ENCODE data around the gene RNF215.
A peak's percentile ranks its signal among the peaks of the same experiment; 100 is the strongest.
"Not testable (repeated sequence)": the region's sequence is repeated elsewhere in the genome, so short reads cannot be mapped to it uniquely, and the experiment has no call there.

The RNF215 gene

DNA sequence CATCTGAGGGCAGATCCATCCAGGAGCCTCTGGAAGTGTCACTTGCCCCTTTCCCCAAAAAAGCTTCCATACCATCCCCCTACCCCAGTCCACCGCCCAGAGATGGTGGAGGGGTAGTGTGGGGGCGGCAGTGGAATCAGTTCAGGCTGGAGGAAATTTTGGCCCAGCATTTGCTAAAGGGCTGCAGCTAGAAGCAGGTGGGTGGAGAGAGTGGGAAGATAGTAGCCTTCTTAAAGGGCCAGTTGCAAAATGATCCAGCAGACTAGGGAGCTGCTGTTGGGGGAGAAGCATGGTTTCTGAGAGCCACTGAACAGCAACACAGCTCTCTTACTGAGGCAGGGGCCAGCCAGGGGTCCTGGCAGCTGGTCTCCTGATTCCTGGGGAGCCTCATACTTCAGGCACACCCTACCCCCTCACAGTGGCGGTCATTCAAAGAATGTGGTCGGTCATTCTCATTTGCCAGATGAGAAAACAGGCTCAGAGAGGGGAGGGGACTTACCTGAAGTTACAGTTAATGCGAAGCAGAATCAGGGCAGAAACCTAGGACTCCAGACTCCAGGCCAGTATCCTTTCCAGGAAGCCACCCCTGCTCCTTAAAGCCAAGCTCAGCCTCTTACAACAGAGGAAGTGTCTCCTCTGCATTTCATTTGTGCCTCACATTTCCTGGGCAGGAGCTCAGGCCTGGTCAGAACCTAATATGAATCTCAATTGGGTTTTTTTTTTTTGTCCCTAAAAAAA, 15.0 kb upstream of the RNF215 start:
- Histone ChIP-seq H3K27me3 (replicated peaks; ENCODE audit: control insufficient read depth, insufficient read depth, low read length) (no peaks in the 10 kb centered on the region), H3K36me3 (ENCODE audit: control insufficient read depth, insufficient read depth, low read length, severe bottlenecking) (peaks cover 9% of the 10 kb centered on the region), H3K9ac (ENCODE audit: low read length) (no peak overlapping the region), H3K4me3 (ENCODE audit: low read length) (no peak overlapping the region), H3K4me1 (ENCODE audit: control insufficient read depth, insufficient read depth, low read length) (peaks cover 44% of the 10 kb centered on the region), H3K9me3 (ENCODE audit: control insufficient read depth, low read length) (no peaks in the 10 kb centered on the region)
- DNase-seq (ENCODE audit: low read depth), result no peak

DNA sequence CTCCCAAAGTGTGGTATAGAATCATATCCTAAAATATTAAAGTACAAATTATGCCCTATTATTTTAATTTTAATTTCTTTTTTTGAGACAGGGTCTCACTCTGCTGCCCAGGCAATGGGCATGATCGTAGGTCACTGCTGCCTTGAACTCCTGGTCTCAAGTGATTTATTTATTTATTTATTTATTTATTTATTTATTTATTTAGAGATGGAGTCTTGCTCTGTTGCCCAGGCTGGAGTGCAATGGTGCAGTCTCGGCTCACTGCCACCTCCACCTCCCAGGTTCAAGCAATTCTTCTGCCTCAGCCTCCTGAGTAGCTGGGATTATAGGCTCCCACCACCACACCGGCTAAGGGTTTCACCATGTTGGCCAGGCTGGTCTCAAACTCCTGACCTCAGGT, 13.8 kb upstream of the RNF215 start:
- not testable (repeated sequence) for H3K9ac ChIP-seq (ENCODE audit: low read length); H3K4me3 ChIP-seq (ENCODE audit: low read length); H3K27me3 ChIP-seq (replicated peaks; ENCODE audit: control insufficient read depth, insufficient read depth, low read length); DNase-seq (ENCODE audit: low read depth); H3K36me3 ChIP-seq (ENCODE audit: control insufficient read depth, insufficient read depth, low read length, severe bottlenecking); H3K9me3 ChIP-seq (ENCODE audit: control insufficient read depth, low read length)
- peaks cover 41% of the 10 kb centered on the region for H3K4me1 ChIP-seq (ENCODE audit: control insufficient read depth, insufficient read depth, low read length)

- DNase-seq (ENCODE audit: low read depth), result no peak
- Histone ChIP-seq H3K36me3 (ENCODE audit: control insufficient read depth, insufficient read depth, low read length, severe bottlenecking) (no peaks in the 10 kb centered on the region), H3K4me3 (ENCODE audit: low read length) (no peak overlapping the region), H3K9me3 (ENCODE audit: control insufficient read depth, low read length) (no peaks in the 10 kb centered on the region), H3K9ac (ENCODE audit: low read length) (peak overlapping the region; percentile 7), H3K4me1 (ENCODE audit: control insufficient read depth, insufficient read depth, low read length) (peaks cover 39% of the 10 kb centered on the region), H3K27me3 (replicated peaks; ENCODE audit: control insufficient read depth, insufficient read depth, low read length) (no peaks in the 10 kb centered on the region)
Observed at GRCh38 chr22:30400159-30400558, 12.9 kb upstream of the RNF215 start.

GRCh38 chr22:30399718-30400117, 12.5 kb upstream of the RNF215 start:
- H3K4me1 ChIP-seq (ENCODE audit: control insufficient read depth, insufficient read depth, low read length), result peaks cover 39% of the 10 kb centered on the region
- H3K36me3 ChIP-seq (ENCODE audit: control insufficient read depth, insufficient read depth, low read length, severe bottlenecking), result no peaks in the 10 kb centered on the region
- no peaks in the 10 kb centered on the region for H3K27me3 ChIP-seq (replicated peaks; ENCODE audit: control insufficient read depth, insufficient read depth, low read length)
- H3K4me3 ChIP-seq (ENCODE audit: low read length), result no peak overlapping the region
- no peaks in the 10 kb centered on the region for H3K9me3 ChIP-seq (ENCODE audit: control insufficient read depth, low read length)
- DNase-seq (ENCODE audit: low read depth), result no peak
- H3K9ac ChIP-seq (ENCODE audit: low read length), result peak overlapping the region; percentile 7

- Histone ChIP-seq H3K36me3 (ENCODE audit: control insufficient read depth, insufficient read depth, low read length, severe bottlenecking) (no peaks in the 10 kb centered on the region), H3K4me1 (ENCODE audit: control insufficient read depth, insufficient read depth, low read length) (peaks cover 39% of the 10 kb centered on the region), H3K9ac (ENCODE audit: low read length) (peak overlapping the region; percentile 75), H3K4me3 (ENCODE audit: low read length) (peak overlapping the region; percentile 84), H3K27me3 (replicated peaks; ENCODE audit: control insufficient read depth, insufficient read depth, low read length) (no peaks in the 10 kb centered on the region), H3K9me3 (ENCODE audit: control insufficient read depth, low read length) (no peaks in the 10 kb centered on the region)
- DNase-seq (ENCODE audit: low read depth), result no peak
Observed at GRCh38 chr22:30398685-30399680, 11.8 kb upstream of the RNF215 start.

DNA sequence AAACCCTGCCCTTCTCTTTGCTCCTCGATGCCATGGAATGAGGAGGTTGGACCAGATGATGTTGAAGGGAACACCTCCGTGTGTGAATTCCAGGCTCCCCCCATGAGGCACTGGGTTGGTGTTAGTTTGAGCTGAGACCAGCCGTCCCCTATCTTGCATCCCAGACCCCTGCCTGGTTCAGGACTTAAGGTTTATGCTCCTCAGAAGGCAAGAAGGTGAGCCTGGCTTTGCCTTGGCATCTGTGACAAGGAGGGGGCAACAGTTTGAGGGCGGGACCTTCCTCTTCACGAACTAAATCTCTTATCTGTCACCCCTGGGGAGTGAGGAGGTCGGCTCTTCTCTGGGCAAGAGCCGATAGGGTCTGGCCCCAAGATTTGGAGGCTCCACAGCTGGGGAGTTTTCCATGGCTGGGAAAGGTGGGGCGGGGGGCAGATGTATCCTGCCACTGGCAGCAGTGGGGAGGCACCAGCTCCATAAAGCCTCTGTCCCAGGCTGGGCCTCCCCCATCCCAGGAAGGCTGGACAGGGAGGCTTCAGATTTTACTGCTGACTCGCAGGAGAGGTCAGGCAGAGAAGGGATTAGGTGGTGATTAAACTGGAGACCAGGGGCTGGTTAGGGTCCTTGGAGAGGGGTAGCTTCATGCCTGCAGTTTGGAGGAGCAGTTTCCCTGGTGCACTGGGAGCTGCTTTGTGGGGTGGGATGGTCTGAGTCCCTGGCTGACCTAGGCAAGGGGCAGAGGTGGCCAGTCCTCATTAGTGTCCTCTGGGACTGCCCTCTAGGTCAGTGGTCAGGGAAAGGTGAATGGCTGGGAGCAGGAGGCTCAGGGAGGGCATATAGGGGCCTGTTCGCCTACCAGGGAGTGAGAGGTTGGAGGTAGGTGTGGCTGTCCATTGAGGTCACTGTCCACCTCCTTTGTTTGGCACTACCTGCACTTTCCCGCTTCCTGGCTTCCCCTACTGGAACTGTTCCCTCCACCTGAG, 10.7 kb upstream of the RNF215 start:
- Histone ChIP-seq H3K27me3 (replicated peaks; ENCODE audit: control insufficient read depth, insufficient read depth, low read length) (no peaks in the 10 kb centered on the region), H3K9me3 (ENCODE audit: control insufficient read depth, low read length) (no peaks in the 10 kb centered on the region), H3K4me3 (ENCODE audit: low read length) (peak overlapping the region; percentile 84), H3K4me1 (ENCODE audit: control insufficient read depth, insufficient read depth, low read length) (peaks cover 39% of the 10 kb centered on the region), H3K36me3 (ENCODE audit: control insufficient read depth, insufficient read depth, low read length, severe bottlenecking) (no peaks in the 10 kb centered on the region), H3K9ac (ENCODE audit: low read length) (peak overlapping the region; percentile 75)
- no peak for DNase-seq (ENCODE audit: low read depth)

DNA sequence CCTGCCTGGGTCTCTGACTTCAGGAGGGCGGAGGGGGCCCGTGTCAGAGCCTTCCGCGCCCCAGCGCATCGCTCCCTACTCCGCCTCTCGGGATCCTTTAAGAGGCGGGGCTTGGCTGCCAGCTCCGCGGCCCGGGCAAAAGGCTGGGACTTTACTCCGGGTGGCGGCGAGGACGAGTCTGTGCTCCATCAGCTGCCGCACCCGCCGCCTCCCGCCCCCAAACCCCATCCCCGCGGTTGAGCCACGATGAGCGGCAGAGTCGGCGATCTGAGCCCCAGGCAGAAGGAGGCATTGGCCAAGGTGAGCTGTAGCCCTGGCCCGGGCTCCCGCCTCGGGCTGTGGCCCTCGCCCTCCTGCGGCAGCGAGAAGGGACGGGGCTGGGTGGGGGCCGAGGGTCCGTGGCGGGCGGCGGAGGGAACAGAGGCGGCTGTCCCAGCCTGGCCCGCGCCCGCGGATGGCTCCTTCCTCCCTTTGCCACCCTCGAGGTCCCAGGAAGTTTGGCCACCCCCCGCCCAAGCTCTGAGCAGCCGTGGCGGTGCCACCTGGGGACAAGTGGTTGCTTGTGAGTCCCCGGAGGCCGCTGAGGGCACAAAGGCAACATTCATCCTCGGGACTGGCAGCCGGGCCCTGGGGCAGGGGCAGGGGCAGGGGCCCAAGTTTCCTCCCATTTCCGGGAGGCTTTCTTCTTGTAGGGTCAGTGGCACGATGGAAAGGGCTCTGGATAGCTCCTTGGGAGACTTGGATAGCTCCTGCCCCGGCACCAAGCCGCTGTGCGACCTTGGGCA, 9.9 kb upstream of the RNF215 start, which contains the start of gene SEC14L2:
SEC14L2 (plus strand) TSS at position 148 of the 785 bp plus-strand sequence; CDS start at position 247, 99 bp downstream.
- Histone ChIP-seq H3K27me3 (replicated peaks; ENCODE audit: control insufficient read depth, insufficient read depth, low read length) (no peaks in the 10 kb centered on the region), H3K36me3 (ENCODE audit: control insufficient read depth, insufficient read depth, low read length, severe bottlenecking) (no peaks in the 10 kb centered on the region), H3K9me3 (ENCODE audit: control insufficient read depth, low read length) (no peaks in the 10 kb centered on the region), H3K9ac (ENCODE audit: low read length) (peak within 1 kb of the TSS; percentile 75), H3K4me3 (ENCODE audit: low read length) (peak within 1 kb of the TSS; percentile 84), H3K4me1 (ENCODE audit: control insufficient read depth, insufficient read depth, low read length) (peaks cover 35% of the 10 kb centered on the region)
- DNase-seq (ENCODE audit: low read depth), result peak; percentile 84

DNA sequence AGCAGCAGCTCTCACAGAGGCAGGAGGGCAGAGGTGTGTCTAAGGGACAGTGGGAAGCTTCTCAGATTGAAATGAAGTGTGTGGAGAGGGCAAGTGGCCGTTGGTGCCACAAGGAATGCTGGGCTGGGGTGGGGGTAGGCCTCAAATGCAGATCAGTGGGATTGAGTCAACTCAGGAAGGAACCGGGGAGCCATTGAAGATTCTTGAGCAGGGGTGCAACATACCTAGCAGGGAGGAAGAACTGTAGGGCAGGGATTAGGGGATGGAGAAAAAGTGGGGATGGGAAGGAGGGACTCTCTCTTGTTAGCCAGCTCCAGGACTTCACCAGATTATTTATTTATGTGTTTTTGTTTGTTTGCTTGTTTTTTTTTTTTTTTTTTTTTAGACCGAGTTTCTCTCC, 6.7 kb upstream of the RNF215 start:
- H3K9me3 ChIP-seq (ENCODE audit: control insufficient read depth, low read length), result peaks cover 5% of the 10 kb centered on the region
- H3K4me1 ChIP-seq (ENCODE audit: control insufficient read depth, insufficient read depth, low read length), result peaks cover 17% of the 10 kb centered on the region
- no peaks in the 10 kb centered on the region for H3K27me3 ChIP-seq (replicated peaks; ENCODE audit: control insufficient read depth, insufficient read depth, low read length)
- no peaks in the 10 kb centered on the region for H3K36me3 ChIP-seq (ENCODE audit: control insufficient read depth, insufficient read depth, low read length, severe bottlenecking)
- no peak overlapping the region for H3K9ac ChIP-seq (ENCODE audit: low read length)
- no peak for DNase-seq (ENCODE audit: low read depth)
- H3K4me3 ChIP-seq (ENCODE audit: low read length), result no peak overlapping the region

DNA sequence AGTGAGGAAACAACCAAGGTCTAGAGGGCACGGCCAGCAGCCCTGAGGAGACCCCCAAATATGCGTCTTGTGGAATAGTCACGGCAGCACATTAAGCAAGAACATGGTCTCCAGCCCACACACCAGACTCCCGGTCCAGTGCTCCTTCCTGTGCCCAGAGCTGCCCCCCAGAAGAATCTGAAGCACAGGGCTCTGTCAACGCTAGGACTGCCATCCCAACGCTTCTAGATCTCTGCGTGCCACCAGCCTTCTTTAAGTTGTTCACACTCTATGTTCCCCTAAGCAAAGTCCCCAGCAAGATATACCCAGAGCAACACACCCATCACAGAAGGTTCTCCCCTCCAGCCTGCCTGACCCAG, 6.1 kb upstream of the RNF215 start:
- Histone ChIP-seq H3K4me1 (ENCODE audit: control insufficient read depth, insufficient read depth, low read length) (peaks cover 11% of the 10 kb centered on the region), H3K4me3 (ENCODE audit: low read length) (no peak overlapping the region), H3K9me3 (ENCODE audit: control insufficient read depth, low read length) (peaks cover 5% of the 10 kb centered on the region), H3K9ac (ENCODE audit: low read length) (no peak overlapping the region), H3K36me3 (ENCODE audit: control insufficient read depth, insufficient read depth, low read length, severe bottlenecking) (no peaks in the 10 kb centered on the region), H3K27me3 (replicated peaks; ENCODE audit: control insufficient read depth, insufficient read depth, low read length) (no peaks in the 10 kb centered on the region)
- DNase-seq (ENCODE audit: low read depth), result no peak

DNA sequence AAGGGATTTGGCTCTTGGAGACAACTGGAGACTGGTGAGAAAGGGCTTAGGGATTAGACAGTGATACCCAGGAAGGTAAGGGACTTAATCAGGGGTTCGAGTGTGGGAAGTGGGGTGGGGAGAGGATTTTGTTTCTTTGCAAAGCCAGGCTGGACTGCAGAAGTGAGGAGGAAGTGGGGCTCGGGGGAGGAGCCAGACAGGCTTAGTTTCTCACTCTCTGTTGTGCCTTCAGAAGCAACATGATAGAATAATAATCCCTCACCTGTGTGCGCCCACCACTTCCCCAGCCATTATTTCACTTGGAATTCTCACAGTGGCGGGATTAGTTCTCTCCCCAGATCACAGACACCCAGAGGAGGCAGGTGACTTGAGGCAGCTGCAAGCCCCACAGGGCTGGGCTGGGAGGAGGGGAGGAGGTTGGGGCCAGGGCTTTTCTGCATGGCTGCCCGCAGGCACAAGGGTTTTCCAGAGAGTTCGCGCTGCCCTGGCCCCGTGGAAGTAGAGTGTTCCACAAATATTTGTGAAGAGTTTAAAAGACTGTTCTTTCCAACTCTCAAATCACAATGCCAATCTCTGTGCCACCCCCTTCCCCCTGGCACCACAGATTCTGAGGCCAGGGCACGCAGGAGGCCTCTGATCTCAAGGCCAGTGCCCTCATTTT, 5.6 kb upstream of the RNF215 start:
- Histone ChIP-seq H3K4me1 (ENCODE audit: control insufficient read depth, insufficient read depth, low read length) (peaks cover 7% of the 10 kb centered on the region), H3K4me3 (ENCODE audit: low read length) (no peak overlapping the region), H3K36me3 (ENCODE audit: control insufficient read depth, insufficient read depth, low read length, severe bottlenecking) (no peaks in the 10 kb centered on the region), H3K9me3 (ENCODE audit: control insufficient read depth, low read length) (peaks cover 5% of the 10 kb centered on the region), H3K9ac (ENCODE audit: low read length) (no peak overlapping the region), H3K27me3 (replicated peaks; ENCODE audit: control insufficient read depth, insufficient read depth, low read length) (no peaks in the 10 kb centered on the region)
- no peak for DNase-seq (ENCODE audit: low read depth)

Measured in adipocyte (in vitro differentiated cells).